Measurements from ENCODE around the gene MCU.

DNA sequence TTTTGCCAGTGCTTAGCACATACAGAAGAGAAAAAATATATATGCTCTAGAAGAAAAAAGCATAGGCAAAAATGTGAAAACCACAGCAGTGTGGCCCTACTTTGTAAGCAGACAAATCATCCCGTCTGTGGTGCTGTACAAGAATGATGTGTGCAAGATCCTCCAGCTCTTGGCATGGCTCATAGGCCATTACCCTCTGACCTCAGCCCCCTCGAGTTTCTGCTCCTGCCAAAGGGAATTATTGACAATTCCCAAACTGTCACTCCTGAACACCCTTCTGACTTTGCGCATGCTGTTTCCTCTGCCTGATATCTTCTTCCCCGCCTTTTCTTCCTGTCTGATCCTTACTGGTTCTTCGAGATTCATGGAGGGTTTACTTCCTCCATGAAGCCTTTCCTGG is 235.5 kb downstream of the MCU start:
- TF ChIP-seq, protein P1, sequence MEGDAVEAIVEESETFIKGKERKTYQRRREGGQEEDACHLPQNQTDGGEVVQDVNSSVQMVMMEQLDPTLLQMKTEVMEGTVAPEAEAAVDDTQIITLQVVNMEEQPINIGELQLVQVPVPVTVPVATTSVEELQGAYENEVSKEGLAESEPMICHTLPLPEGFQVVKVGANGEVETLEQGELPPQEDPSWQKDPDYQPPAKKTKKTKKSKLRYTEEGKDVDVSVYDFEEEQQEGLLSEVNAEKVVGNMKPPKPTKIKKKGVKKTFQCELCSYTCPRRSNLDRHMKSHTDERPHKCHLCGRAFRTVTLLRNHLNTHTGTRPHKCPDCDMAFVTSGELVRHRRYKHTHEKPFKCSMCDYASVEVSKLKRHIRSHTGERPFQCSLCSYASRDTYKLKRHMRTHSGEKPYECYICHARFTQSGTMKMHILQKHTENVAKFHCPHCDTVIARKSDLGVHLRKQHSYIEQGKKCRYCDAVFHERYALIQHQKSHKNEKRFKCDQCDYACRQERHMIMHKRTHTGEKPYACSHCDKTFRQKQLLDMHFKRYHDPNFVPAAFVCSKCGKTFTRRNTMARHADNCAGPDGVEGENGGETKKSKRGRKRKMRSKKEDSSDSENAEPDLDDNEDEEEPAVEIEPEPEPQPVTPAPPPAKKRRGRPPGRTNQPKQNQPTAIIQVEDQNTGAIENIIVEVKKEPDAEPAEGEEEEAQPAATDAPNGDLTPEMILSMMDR (IDR thresholded peaks at IDR 0.05): no peak
- no peak for TF ChIP-seq POLR2A (IDR thresholded peaks at IDR 0.05)
